ENCODE measurements around the gene ATP5PD.

Gene ATP5PD

GRCh38 chr17:74998783-74999182, 48.0 kb downstream of the ATP5PD start:
- TF ChIP-seq CTCF (conservative IDR thresholded peaks at IDR 0.05; ENCODE audit: low read depth, low read length): no peak
- no peak overlapping the region for H3K4me3 ChIP-seq (ENCODE audit: low read depth, low read length)

GRCh38 chr17:74995847-74996246, 50.9 kb downstream of the ATP5PD start:
- TF ChIP-seq CTCF (conservative IDR thresholded peaks at IDR 0.05; ENCODE audit: low read depth, low read length): no peak
- H3K4me3 ChIP-seq (ENCODE audit: low read depth, low read length): no peak overlapping the region
- no peak for DNase-seq (ENCODE audit: low read depth)

More at GRCh38 chr17:74998783-74999182, 48.0 kb downstream of the ATP5PD start:
- DNase-seq (ENCODE audit: low read depth): no peak

GRCh38 chr17:74994440-74994839, 52.3 kb downstream of the ATP5PD start:
- no peak overlapping the region for H3K4me3 ChIP-seq (ENCODE audit: low read depth, low read length)
- TF ChIP-seq CTCF (conservative IDR thresholded peaks at IDR 0.05; ENCODE audit: low read depth, low read length): no peak
- peak; percentile 66 for DNase-seq (ENCODE audit: low read depth)

GRCh38 chr17:74992223-74992622, 54.5 kb downstream of the ATP5PD start:
- H3K4me3 ChIP-seq (ENCODE audit: low read depth, low read length): no peak overlapping the region
- DNase-seq (ENCODE audit: low read depth): no peak
- TF ChIP-seq CTCF (conservative IDR thresholded peaks at IDR 0.05; ENCODE audit: low read depth, low read length): no peak

GRCh38 chr17:74990581-74991105, 56.1 kb downstream of the ATP5PD start:
- no peak for TF ChIP-seq CTCF (conservative IDR thresholded peaks at IDR 0.05; ENCODE audit: low read depth, low read length)
- no peak for DNase-seq (ENCODE audit: low read depth)
- H3K4me3 ChIP-seq (ENCODE audit: low read depth, low read length): no peak overlapping the region

All from choroid plexus epithelial cell (primary cell).